Right lobe of liver (tissue), 6 donors: ENCODE results near the gene UNC5B. TPM values are rescaled to one million over a fixed set of nuclear protein-coding genes. Genes with fewer than 3 reads are reported as not detected.

Source experiments
- ATAC-seq, 4 donors: fragments of 200-7000 bp; cut with Tn5 transposase; one replicate each; pipeline ENCODE4 v1.9.1; 2020; ENCODE audit warnings: mild to moderate bottlenecking in 4 of 4, moderate library complexity in 4 of 4
- DNase-seq, 3 donors: peaks; one replicate each; pipeline ENCODE4 v3.0.0-alpha.2; 2020
- H3K27ac ChIP-seq, 3 donors: fragments of 200-600 bp; one replicate each; pipeline ENCODE4 v1.8.0; 2022
- H3K27me3 ChIP-seq, 2 donors: fragments of 200-600 bp; one replicate each; pipeline ENCODE4 v1.8.0; 2022
- H3K36me3 ChIP-seq, 4 donors: fragments of 200-600 bp; sonication (generic) in 1 of 4; one replicate each; pipeline versions ENCODE4 v1.5.1 to v1.8.0; 2017 to 2022; ENCODE audit warnings: control low read depth in 1 of 4
- H3K4me1 ChIP-seq, 4 donors: fragments of 200-600 bp; sonication (generic) in 1 of 4; one replicate each; pipeline versions ENCODE4 v1.5.1 to v1.8.0; 2017 to 2022; ENCODE audit warnings: control low read depth in 1 of 4
- H3K4me3 ChIP-seq, 3 donors: fragments of 200-600 bp; one replicate each; pipeline ENCODE4 v1.8.0; 2022
- H3K9me3 ChIP-seq, 4 donors: fragments of 200-600 bp; sonication (generic) in 1 of 4; one replicate each; pipeline versions ENCODE4 v1.5.1 to v1.8.0; 2017 to 2022; ENCODE audit warnings: control low read depth in 1 of 4
- POLR2A ChIP-seq: fragments of 450-650 bp; IDR thresholded peaks from one replicate; pipeline ENCODE4 v1.6.1; 2017; ENCODE audit warnings: antibody characterized with exemption, mild to moderate bottlenecking
- WGBS: methylation state at CpG from one replicate; pipeline ENCODE4 v1.1.6; 2018; ENCODE audit warnings: low coverage, low lambda C conversion rate; ENCODE audit not compliant: insufficient coverage; ENCODE audit errors: missing lambda C conversion rate; 5-methylcytosine and 5-hydroxymethylcytosine counted together
- intact Hi-C, 2 donors: fragments of 100-400 bp; cut with DNase I; formaldehyde crosslinking; loops; one replicate each; pipeline versions ENCODE4 v1.11.2 to v1.14.1; 2022
- total RNA-seq, 6 experiments: library from RNA; depleted of rRNA in 2 of 6; stranded (reverse); fragments of >200 nt in 2 of 6; fragmentation: NEBNext Ultra II Directional in 3 of 6; extraction: Animal tissue kit (Norgen Biotek cat#: 25700) in 3 of 6; gene quantifications; one replicate each; pipeline versions ENCODE4 v1.1.0 to v1.2.4, GENCODE V29; 2016 to 2023
- TF ChIP-seq, protein P1 (sequence below), 4 donors: fragments of 200-600 bp in 3 of 4; fragments of 450-650 bp in 1 of 4; IDR thresholded peaks; one replicate each; pipeline versions ENCODE4 v1.5.1 to v1.8.0; 2016 to 2022; ENCODE audit warnings: antibody characterized with exemption in 4 of 4, mild to moderate bottlenecking in 2 of 4
- donor health status: DM: no; HTN: yes; CAD: no.
- donor health status: DM: no; HTN: no; CAD: no.
- donor health status: DM: no; HTN: no; CAD: no.
- donor health status: DM: no; HTN: yes; CAD: no.
- donor health status: DM: no; HTN: yes; CAD: no.

The UNC5B gene
- total RNA-seq, 6 experiments from 2014 or later: 1.0 to 6.2 (median 2.1) TPM

DNA sequence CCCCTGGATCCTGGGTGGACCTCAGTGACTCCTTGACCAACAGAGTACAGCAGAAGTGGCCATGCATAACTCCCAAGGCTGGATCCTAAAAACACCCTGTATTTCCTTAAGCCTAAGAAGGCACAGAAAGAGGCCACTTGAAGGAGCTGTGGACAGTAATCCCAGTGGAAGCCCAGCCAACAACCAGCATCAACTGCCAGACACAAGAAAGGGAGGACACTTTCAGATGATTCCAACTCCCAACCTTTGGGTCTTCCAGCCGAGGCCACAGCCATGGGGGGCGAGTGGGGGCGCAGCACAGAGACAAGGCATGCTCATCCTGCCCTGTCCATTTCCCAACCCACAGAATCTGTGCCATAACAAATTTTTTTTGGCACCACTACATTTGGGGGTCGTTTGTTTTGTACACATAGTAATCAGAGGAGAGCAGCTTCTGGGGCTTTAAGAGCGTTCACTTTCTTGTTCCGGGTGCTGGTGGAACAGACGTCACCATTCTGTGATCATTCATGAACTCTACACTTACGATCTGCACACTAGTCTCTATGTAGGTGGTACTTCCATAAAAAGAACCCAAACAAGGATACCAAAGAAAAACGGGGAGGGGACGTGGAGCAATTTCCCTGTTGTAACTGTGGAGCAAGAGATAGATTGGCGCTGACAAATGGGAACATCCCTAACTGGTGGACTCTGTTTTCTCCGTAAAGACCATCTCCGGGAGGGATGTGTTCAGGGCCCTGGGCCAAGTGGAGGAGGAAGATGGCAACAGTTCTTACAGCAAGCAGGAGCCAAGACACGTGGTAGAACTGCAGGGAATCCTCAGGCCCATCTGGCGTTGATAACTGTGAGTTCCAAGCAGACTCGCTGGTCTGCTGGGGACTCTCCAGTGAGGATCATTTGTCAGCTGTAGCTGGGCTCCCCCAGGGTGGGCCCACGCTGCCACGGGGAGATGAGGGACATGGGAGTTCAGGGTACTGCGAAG is 100.7 kb downstream of the UNC5B start:
- H3K9me3 ChIP-seq: no peaks in the 10 kb centered on the region

DNA sequence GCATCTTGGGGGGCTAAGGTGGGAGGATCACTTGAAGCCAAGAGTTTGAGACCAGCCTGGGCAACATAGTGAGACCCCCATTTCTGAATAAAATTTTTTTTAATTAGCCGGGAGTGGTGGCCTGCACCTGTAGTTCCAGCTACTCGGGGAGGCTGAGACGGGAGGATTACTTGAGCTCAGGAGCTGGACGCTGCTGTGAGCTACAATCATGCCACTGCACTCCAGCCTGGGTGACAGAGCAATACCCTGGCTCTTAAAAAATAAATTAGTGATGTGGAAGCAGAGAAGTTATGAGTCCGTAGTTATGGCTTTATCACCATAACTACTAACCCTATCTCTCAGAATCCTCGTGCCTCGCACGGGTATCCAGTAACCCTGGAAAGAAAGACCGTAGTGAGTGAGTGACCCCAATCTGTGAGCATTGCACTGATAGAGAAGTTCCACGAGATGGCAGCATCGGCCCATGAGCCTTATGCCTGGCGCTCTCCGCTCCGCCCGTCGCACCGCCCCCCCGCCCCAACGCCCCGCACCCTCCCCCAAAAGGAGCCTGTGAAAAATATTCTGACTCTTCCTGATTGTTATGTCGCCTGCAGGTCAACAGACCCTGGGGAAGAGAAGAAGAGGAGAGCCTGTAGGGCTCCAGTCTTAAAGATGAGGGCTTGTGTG is 101.8 kb downstream of the UNC5B start:
- H3K9me3 ChIP-seq: no peaks in the 10 kb centered on the region
- no peak overlapping the region for H3K4me3 ChIP-seq
- TF ChIP-seq, protein P1, sequence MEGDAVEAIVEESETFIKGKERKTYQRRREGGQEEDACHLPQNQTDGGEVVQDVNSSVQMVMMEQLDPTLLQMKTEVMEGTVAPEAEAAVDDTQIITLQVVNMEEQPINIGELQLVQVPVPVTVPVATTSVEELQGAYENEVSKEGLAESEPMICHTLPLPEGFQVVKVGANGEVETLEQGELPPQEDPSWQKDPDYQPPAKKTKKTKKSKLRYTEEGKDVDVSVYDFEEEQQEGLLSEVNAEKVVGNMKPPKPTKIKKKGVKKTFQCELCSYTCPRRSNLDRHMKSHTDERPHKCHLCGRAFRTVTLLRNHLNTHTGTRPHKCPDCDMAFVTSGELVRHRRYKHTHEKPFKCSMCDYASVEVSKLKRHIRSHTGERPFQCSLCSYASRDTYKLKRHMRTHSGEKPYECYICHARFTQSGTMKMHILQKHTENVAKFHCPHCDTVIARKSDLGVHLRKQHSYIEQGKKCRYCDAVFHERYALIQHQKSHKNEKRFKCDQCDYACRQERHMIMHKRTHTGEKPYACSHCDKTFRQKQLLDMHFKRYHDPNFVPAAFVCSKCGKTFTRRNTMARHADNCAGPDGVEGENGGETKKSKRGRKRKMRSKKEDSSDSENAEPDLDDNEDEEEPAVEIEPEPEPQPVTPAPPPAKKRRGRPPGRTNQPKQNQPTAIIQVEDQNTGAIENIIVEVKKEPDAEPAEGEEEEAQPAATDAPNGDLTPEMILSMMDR (IDR thresholded peaks at IDR 0.05): peak; percentile 79 to 92 (median 84)
- no peak for TF ChIP-seq POLR2A
- WGBS: 6% methylated on average over 8 of the region's 21 CpGs
- intact Hi-C loops: loop anchor here in 1 of 2 donors (10.0 kb wide), 2 partner anchors 391 to 501 kb away; no protein-coding TSS in a partner anchor
- no peak overlapping the region for H3K27ac ChIP-seq
- H3K27me3 ChIP-seq: no peaks in the 10 kb centered on the region
- no peaks in the 10 kb centered on the region for H3K36me3 ChIP-seq
- peaks cover 0 to 36% (median 0%) of the 10 kb centered on the region in 4 donors for H3K4me1 ChIP-seq
- peak in 1 of 3 donors; percentile 55 for DNase-seq
- ATAC-seq: peak; percentile 41 to 74 (median 70)

More for the DNA sequence above, 100.7 kb downstream of the UNC5B start:
- peak in 2 of 4 donors; percentile 4 to 14 for ATAC-seq
- TF ChIP-seq, protein P1 (IDR thresholded peaks at IDR 0.05): no peak
- no peak for TF ChIP-seq POLR2A
- Histone ChIP-seq H3K4me1 (peaks cover 0 to 45% (median 3%) of the 10 kb centered on the region in 4 donors), H3K27ac (no peak overlapping the region), H3K36me3 (no peaks in the 10 kb centered on the region), H3K4me3 (no peak overlapping the region), H3K27me3 (no peaks in the 10 kb centered on the region)
- DNase-seq: no peak
- intact Hi-C loops: loop anchor here in 1 of 2 donors (10.0 kb wide), 2 partner anchors 392 to 502 kb away; no protein-coding TSS in a partner anchor
- 49% methylated on average over 17 of the region's 19 CpGs for WGBS

DNA sequence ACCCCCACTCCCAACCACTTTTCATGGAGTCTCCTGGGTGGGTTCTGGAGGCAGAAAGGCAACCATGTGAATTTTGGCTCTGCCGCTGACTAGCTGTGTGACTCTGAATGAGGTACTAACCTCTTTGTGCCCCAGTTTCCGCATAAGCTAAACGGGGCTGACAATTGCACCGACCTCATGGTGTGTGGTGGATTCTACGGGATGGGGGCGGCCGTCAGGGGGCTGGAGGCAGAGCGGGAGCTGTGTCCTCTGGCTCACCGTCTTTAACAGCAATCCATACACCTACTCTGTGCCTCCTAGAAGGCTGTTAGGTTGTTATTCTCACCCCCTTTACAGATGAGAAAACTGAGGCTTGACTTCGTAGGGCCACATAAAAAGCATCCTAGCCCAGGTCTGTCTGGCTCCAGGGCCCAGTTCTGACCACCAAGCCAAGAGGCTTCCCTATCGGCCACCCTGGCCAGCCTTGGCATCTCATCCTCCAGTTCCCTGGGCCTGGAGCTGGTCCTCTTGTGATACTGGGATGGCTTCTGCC is 102.4 kb downstream of the UNC5B start:
- intact Hi-C loops: loop anchor here (5.0 to 10.0 kb wide), 4 partner anchors 63 to 500 kb away; no protein-coding TSS in a partner anchor
- H3K27me3 ChIP-seq: no peaks in the 10 kb centered on the region
- TF ChIP-seq, protein P1 (IDR thresholded peaks at IDR 0.05): no peak
- TF ChIP-seq POLR2A: no peak
- no peaks in the 10 kb centered on the region for H3K9me3 ChIP-seq
- ATAC-seq: no peak
- no peak overlapping the region for H3K4me3 ChIP-seq
- no peak overlapping the region for H3K27ac ChIP-seq
- H3K4me1 ChIP-seq: peaks cover 0 to 33% (median under 1%) of the 10 kb centered on the region in 4 donors
- H3K36me3 ChIP-seq: no peaks in the 10 kb centered on the region
- 0% methylated on average over 1 of the region's 11 CpGs for WGBS
- no peak for DNase-seq

DNA sequence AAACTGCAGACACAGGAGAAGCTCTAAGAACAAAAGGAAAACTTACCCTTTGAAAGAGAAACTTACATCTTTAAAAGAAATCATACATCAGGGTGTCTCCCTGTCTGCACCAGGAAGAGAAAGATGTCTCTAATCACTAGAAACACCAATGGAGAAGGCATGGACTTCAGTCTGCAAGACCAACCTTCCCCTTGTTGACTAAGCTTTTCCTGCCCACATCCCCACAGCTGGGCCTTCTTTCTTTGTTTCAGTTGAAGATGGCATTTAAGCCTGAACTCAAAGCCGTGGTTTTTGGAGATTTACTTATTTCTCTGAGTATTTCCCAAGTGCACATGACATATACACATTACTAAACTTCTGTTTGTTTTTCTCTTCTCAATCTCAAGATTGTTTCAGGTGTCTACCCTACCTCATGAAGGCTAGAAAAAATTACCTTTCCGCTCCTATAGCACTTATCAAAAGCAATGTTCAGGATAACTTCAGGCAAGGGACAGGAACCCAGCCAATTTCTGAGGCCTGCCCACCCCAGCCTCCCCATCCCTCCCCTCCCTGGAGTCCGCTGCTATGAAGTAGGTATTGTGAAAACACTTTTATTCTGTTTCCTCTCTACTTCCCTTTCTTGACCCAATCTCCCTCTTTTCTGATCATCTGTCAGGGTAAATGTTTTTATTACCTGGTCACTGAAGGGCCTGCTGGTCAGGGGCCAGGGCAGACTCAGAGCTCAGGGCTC is 103.9 kb downstream of the UNC5B start:
- Histone ChIP-seq H3K4me1 (peaks cover 0 to 33% (median 5%) of the 10 kb centered on the region in 4 donors), H3K27me3 (no peaks in the 10 kb centered on the region), H3K4me3 (no peak overlapping the region), H3K27ac (no peak overlapping the region), H3K36me3 (no peaks in the 10 kb centered on the region), H3K9me3 (no peaks in the 10 kb centered on the region)
- no peak for DNase-seq
- ATAC-seq: no peak
- no peak for TF ChIP-seq POLR2A
- TF ChIP-seq, protein P1 (IDR thresholded peaks at IDR 0.05): no peak
- intact Hi-C loops: loop anchor here (5.0 to 10.0 kb wide), 4 partner anchors 61 to 499 kb away; no protein-coding TSS in a partner anchor
- 69% methylated on average over 3 of the region's 3 CpGs for WGBS
